GM12878 (cell line): ENCODE data around the gene RSAD2.

Experiments
- CREB1 ChIP-seq: IDR thresholded peaks from 2 replicates; pipeline ENCODE4 v1.6.1; 2012; ENCODE audit warnings: low read depth, mild to moderate bottlenecking, inconsistent platforms
- CTCF ChIP-seq, 3 experiments: IDR thresholded peaks in 2 of 3; conservative IDR thresholded peaks in 1 of 3; 2 replicates each; pipeline ENCODE4 v1.5.1; 2011; ENCODE audit warnings: low read depth in 3 of 3, low read length in 3 of 3, mild to moderate bottlenecking in 3 of 3, control low read depth in 2 of 3, moderate library complexity in 2 of 3, inconsistent platforms in 1 of 3, mixed read lengths in 1 of 3; ENCODE audit not compliant: control insufficient read depth in 2 of 3, insufficient read depth in 1 of 3; ENCODE audit errors: extremely low read depth in 1 of 3
- JUND ChIP-seq: IDR thresholded peaks from 2 replicates; pipeline ENCODE4 v1.6.1; 2012; ENCODE audit warnings: low read depth, mild to moderate bottlenecking, low read length, improper control_type of control experiment, moderate library complexity
- NFIC ChIP-seq: IDR thresholded peaks from 2 replicates; pipeline ENCODE4 v1.6.1; 2012; ENCODE audit warnings: low read depth, mild to moderate bottlenecking, inconsistent platforms, low read length, moderate library complexity
- ZNF384 ChIP-seq: IDR thresholded peaks from 2 replicates; pipeline ENCODE4 v1.6.1; 2012; ENCODE audit warnings: low read depth, mild to moderate bottlenecking, low read length, improper control_type of control experiment, borderline replicate concordance

- TF ChIP-seq CTCF (IDR thresholded peaks at IDR 0.05 in 2 of 3, conservative IDR thresholded peaks at IDR 0.05 in 1 of 3; ENCODE audit: control insufficient read depth in 2 of 3, extremely low read depth in 1 of 3, insufficient read depth in 1 of 3, low read depth in 3 of 3, low read length in 3 of 3), result no peak
- TF ChIP-seq ZNF384, result no peak
- no peak for TF ChIP-seq NFIC
- TF ChIP-seq CREB1, result no peak
- TF ChIP-seq JUND, result no peak
These were observed 37.3 kb downstream of the RSAD2 start for GRCh38 chr2:6914828-6915227.
